CD4-positive, alpha-beta memory T cell (primary cell): ENCODE results near the gene NEU2. TPM values are rescaled to one million over a fixed set of nuclear protein-coding genes. Genes with fewer than 3 reads are reported as not detected.

ENCODE experiments used
- CTCF ChIA-PET: fragments of 350-600 bp; sonication (Branson Sonifier 250); formaldehyde crosslinking; loops from one replicate; lab custom pipeline; 2021; ENCODE audit warnings: inconsistent platforms; ENCODE audit not compliant: partially characterized antibody; lab: Charles Lee
- POLR2A ChIA-PET: fragments of 350-600 bp; sonication (Branson Sonifier 250); formaldehyde crosslinking; loops from one replicate; lab custom pipeline; 2021; ENCODE audit not compliant: partially characterized antibody; lab: Charles Lee
- DNase-seq, 5 donors: peaks; one replicate each; pipeline versions ENCODE4 v3.0.0 to v3.0.0-alpha.2; 2020 to 2022; ENCODE audit warnings: mixed read lengths in 1 of 5
- H3K27ac ChIP-seq: one replicate; pipeline ENCODE4 v1.7.0; 2013; ENCODE audit warnings: low read depth, low read length
- H3K27me3 ChIP-seq: 2 replicates; pipeline ENCODE4 v1.7.0; 2013; ENCODE audit warnings: mild to moderate bottlenecking, low read length, moderate library complexity; ENCODE audit not compliant: insufficient read depth
- H3K36me3 ChIP-seq: 2 replicates; pipeline ENCODE4 v1.7.0; 2013; ENCODE audit warnings: mild to moderate bottlenecking, low read length, moderate library complexity; ENCODE audit not compliant: insufficient read depth
- H3K4me1 ChIP-seq: 2 replicates; pipeline ENCODE4 v1.7.0; 2013; ENCODE audit warnings: mild to moderate bottlenecking, low read length, moderate library complexity; ENCODE audit not compliant: insufficient read depth
- H3K4me3 ChIP-seq, 2 donors: one replicate each; pipeline ENCODE4 v1.7.0; 2013; ENCODE audit warnings: low read length in 2 of 2, mild to moderate bottlenecking in 1 of 2
- H3K9me3 ChIP-seq, 2 donors: one replicate each; pipeline ENCODE4 v1.7.0; 2013; ENCODE audit warnings: low read length in 2 of 2, control low read depth in 1 of 2; ENCODE audit not compliant: control insufficient read depth in 1 of 2
- H3K27ac Mint-ChIP-seq, 7 donors: one replicate each; pipeline ENCODE4 v1.8.0; 2020 to 2021; ENCODE audit warnings: mixed read lengths in 7 of 7, mild to moderate bottlenecking in 6 of 7, inconsistent platforms in 3 of 7, moderate library complexity in 3 of 7
- H3K27me3 Mint-ChIP-seq, 2 donors: one replicate each; pipeline ENCODE4 v1.8.0; 2020 to 2021; ENCODE audit warnings: mixed read lengths in 2 of 2
- H3K36me3 Mint-ChIP-seq, 2 donors: one replicate each; pipeline ENCODE4 v1.8.0; 2020 to 2021; ENCODE audit warnings: mixed read lengths in 2 of 2, inconsistent platforms in 1 of 2, mild to moderate bottlenecking in 1 of 2
- H3K4me1 Mint-ChIP-seq, 4 donors: one replicate each; pipeline ENCODE4 v1.8.0; 2020 to 2021; ENCODE audit warnings: mixed read lengths in 4 of 4, mild to moderate bottlenecking in 1 of 4
- H3K4me3 Mint-ChIP-seq, 8 donors: one replicate each; pipeline ENCODE4 v1.8.0; 2020 to 2021; ENCODE audit warnings: mixed read lengths in 8 of 8, mild to moderate bottlenecking in 7 of 8, moderate library complexity in 6 of 8, inconsistent platforms in 3 of 8
- H3K9me3 Mint-ChIP-seq, 8 donors: one replicate each; pipeline ENCODE4 v1.8.0; 2020 to 2021; ENCODE audit warnings: mixed read lengths in 8 of 8, mild to moderate bottlenecking in 5 of 8, inconsistent platforms in 3 of 8, moderate library complexity in 1 of 8
- intact Hi-C: fragments of 100-400 bp; cut with micrococcal nuclease; formaldehyde crosslinking; loops from one replicate; pipeline ENCODE4 v1.15.1; 2023
- polyA plus RNA-seq, 2 donors: library from polyadenylated mRNA; unstranded; fragments of 300-500 nt; fragmentation: Illumina TruSeq; gene quantifications; one replicate each; pipeline ENCODE4 v1.2.3, GENCODE V29; 2021
- total RNA-seq, 2 experiments: library from RNA; stranded (reverse); gene quantifications; one replicate each; pipeline ENCODE4 v1.2.3, GENCODE V29; 2021

Gene NEU2
- total and polyA plus RNA-seq, 4 experiments from 2014 or later = not detected

DNA sequence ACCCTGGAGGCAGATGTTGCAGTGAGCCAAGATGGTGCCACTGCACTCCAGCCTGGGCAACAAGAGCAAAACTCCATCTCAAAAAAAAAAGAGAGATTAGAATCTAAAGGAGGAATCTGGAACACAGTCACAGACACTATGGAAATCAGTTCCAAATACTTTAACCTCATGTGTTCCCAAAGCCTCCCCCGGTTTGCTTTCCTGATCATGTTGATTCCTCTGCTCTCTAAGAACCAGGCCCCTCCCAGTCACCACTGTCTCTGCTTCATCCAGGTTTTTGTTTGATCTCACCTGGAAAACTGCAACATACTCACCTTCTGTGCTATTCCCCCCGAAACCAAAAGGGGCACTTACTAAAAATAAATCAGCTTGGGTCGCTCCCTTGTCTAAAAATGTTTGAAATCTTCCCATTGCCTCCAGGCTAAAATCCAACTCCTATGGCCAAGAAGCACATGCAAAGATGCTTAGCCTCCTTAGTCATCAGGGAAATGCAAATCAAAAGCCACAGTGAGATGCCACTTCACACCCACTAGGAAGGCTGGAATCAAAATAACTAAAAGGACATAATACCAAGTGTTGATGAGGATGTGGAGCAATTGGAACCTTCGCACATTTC is 6.2 kb upstream of the NEU2 start:
- Mint-ChIP-seq H3K4me1 (no peaks in the 10 kb centered on the region), H3K4me3 (no peak overlapping the region), H3K36me3 (no peaks in the 10 kb centered on the region), H3K27ac (no peak overlapping the region), H3K9me3 (no peaks in the 10 kb centered on the region), H3K27me3 (no peaks in the 10 kb centered on the region)
- H3K4me1 ChIP-seq = no peaks in the 10 kb centered on the region
- intact Hi-C loops = no loop called here
- no peak for DNase-seq
- no peak overlapping the region for H3K4me3 ChIP-seq
- H3K36me3 ChIP-seq = no peaks in the 10 kb centered on the region
- no peaks in the 10 kb centered on the region for H3K27me3 ChIP-seq
- H3K9me3 ChIP-seq = no peaks in the 10 kb centered on the region
- CTCF ChIA-PET = no interaction called here
- H3K27ac ChIP-seq = no peak overlapping the region
- POLR2A ChIA-PET = no interaction called here

DNA sequence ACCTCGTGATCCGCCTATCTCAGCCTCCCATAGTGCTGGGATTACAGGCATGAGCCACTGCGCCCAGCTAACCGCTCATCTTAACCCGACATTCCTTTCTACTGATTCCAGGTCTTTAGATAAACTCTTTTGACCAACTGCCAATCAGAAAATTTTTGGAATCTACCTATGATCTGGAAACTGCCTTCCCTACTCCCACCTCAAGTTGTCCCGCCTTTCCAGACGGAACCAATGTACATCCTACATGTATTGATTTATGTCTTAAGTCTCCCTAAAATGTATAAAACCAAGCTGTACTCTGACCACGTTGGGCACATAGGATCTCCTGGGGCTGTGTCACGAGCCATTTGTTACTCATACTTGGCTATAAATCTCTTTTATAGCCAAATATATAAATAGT is 3.2 kb upstream of the NEU2 start:
- H3K4me3 ChIP-seq = no peak overlapping the region
- no peak for DNase-seq
- no peaks in the 10 kb centered on the region for H3K9me3 ChIP-seq
- no peaks in the 10 kb centered on the region for H3K27me3 Mint-ChIP-seq
- no peak overlapping the region for H3K27ac ChIP-seq
- H3K27ac Mint-ChIP-seq = peak overlapping the region in 1 of 7 donors; percentile 20
- H3K4me3 Mint-ChIP-seq = no peak overlapping the region
- no peaks in the 10 kb centered on the region for H3K9me3 Mint-ChIP-seq
- H3K4me1 Mint-ChIP-seq = no peaks in the 10 kb centered on the region
- ChIA-PET POLR2A (interaction anchor here (1.4 kb wide), 1 partner anchor 31 kb away, joined by 4 read pairs; the partner anchor contains the start of gene INPP5D), CTCF (interaction anchor here (0.6 to 4.5 kb wide), 9 partner anchors 19 to 286 kb away, joined by 3 to 29 read pairs (median 4); partner anchors contain the start of gene INPP5D)
- no peaks in the 10 kb centered on the region for H3K4me1 ChIP-seq
- H3K36me3 ChIP-seq = no peaks in the 10 kb centered on the region
- intact Hi-C loops = no loop called here
- no peaks in the 10 kb centered on the region for H3K27me3 ChIP-seq
- no peaks in the 10 kb centered on the region for H3K36me3 Mint-ChIP-seq

DNA sequence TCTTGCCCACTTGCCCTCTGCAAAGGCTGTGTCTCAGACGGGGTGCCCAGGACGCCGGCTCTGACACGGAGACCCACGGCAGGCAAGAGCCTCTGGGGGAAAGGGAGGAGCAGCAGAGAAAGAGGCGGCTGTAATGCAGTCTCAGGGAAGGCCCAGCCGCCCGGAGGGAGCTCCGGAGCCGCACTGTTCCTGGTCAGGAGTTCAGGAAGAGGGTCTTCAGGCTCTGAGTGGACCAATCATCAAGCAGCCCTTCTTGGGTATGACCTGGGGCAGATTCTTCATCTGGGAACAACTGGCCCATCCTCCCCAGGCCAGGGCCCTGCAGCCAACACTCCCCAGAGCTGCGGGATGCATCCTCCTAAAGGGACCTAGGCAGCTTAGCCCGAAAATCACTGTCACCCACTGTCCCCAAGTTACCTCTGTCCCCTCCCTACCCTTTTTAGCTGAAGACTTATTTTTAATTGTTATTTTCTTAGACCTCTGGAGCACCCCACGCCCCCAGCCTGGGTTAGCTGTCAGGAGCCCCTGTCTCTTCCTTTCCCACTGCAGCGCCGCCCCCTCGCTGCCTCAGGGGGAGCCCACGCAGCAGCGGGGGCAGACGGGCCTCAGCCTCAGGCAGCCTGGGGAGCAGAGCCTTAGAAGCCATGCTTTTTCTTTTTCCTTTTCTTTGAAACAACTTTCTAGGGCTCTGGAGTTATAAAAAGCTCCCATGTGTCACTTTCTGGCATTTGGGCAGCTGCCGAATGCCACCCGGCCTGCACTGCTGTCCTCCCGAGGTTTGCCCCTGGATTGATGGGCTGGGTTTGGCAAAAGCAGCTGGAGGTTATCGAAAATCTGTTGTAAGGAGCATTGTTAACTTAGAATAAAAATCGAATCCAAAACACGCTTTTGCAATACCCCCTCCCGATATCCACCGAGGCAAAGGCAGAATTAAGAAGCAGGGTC is 644 bp upstream of the NEU2 start:
- Mint-ChIP-seq H3K9me3 (no peaks in the 10 kb centered on the region), H3K4me1 (no peaks in the 10 kb centered on the region), H3K27ac (no peak overlapping the region), H3K4me3 (no peak overlapping the region), H3K27me3 (no peaks in the 10 kb centered on the region), H3K36me3 (no peaks in the 10 kb centered on the region)
- Histone ChIP-seq H3K4me1 (no peaks in the 10 kb centered on the region), H3K9me3 (no peaks in the 10 kb centered on the region), H3K36me3 (no peaks in the 10 kb centered on the region), H3K27me3 (no peaks in the 10 kb centered on the region), H3K27ac (no peak overlapping the region), H3K4me3 (no peak overlapping the region)
- ChIA-PET POLR2A (no interaction called here), CTCF (interaction anchor here (4.5 kb wide), 1 partner anchor 21 kb away, joined by 29 read pairs; no protein-coding TSS in a partner anchor)
- DNase-seq = no peak
- intact Hi-C loops = no loop called here

DNA sequence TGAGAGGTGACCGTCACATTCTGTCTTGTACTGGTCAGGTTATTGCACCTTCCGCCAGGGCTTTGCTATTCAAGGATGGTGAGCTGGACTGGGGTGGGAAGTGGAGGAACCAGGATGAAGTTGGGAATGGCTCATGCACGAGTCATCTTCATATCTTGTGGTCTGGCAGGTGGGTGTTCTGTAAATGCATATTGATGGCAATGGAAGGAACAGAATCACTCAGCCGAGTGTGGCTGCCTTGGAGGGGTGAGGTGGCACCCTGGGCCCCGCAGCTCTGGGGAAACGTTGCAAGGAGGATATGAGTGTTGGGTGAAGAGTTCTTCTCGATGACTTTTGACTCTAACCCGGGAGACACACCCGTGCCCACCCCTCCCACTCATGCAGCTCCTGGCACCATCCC is 1.2 kb downstream of the NEU2 start:
- Mint-ChIP-seq H3K27me3 (no peaks in the 10 kb centered on the region), H3K9me3 (no peaks in the 10 kb centered on the region), H3K36me3 (no peaks in the 10 kb centered on the region), H3K27ac (no peak overlapping the region), H3K4me3 (no peak overlapping the region), H3K4me1 (no peaks in the 10 kb centered on the region)
- DNase-seq = no peak
- Histone ChIP-seq H3K4me3 (no peak overlapping the region), H3K4me1 (no peaks in the 10 kb centered on the region), H3K9me3 (no peaks in the 10 kb centered on the region), H3K27me3 (no peaks in the 10 kb centered on the region), H3K27ac (no peak overlapping the region), H3K36me3 (no peaks in the 10 kb centered on the region)
- ChIA-PET CTCF (interaction anchor here (1.4 kb wide), 1 partner anchor 20 kb away, joined by 7 read pairs; no protein-coding TSS in a partner anchor), POLR2A (no interaction called here)
- intact Hi-C loops = no loop called here

DNA sequence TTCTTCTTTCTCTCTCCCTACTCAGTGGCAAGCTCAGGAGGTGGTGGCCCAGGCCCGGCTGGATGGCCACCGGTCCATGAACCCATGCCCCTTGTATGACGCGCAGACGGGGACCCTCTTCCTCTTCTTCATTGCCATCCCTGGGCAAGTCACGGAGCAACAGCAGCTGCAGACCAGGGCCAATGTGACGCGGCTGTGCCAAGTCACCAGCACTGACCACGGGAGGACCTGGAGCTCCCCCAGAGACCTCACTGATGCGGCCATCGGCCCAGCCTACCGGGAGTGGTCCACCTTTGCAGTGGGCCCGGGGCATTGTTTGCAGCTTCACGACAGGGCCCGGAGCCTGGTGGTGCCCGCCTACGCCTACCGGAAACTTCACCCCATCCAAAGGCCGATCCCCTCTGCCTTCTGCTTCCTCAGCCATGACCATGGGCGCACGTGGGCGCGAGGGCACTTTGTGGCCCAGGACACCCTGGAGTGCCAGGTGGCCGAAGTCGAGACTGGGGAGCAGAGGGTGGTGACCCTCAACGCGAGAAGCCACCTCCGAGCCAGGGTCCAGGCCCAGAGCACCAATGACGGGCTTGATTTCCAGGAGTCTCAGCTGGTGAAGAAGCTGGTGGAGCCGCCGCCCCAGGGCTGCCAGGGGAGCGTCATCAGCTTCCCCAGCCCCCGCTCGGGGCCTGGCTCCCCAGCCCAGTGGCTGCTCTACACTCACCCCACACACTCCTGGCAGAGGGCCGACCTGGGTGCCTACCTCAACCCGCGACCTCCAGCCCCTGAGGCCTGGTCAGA is 1.8 kb downstream of the NEU2 start:
- Histone ChIP-seq H3K4me1 (no peaks in the 10 kb centered on the region), H3K27me3 (no peaks in the 10 kb centered on the region), H3K4me3 (no peak overlapping the region), H3K9me3 (no peaks in the 10 kb centered on the region), H3K36me3 (no peaks in the 10 kb centered on the region), H3K27ac (no peak overlapping the region)
- H3K36me3 Mint-ChIP-seq = no peaks in the 10 kb centered on the region
- no peaks in the 10 kb centered on the region for H3K4me1 Mint-ChIP-seq
- ChIA-PET CTCF (interaction anchor here (1.4 kb wide), 1 partner anchor 20 kb away, joined by 7 read pairs; no protein-coding TSS in a partner anchor), POLR2A (no interaction called here)
- no peak overlapping the region for H3K27ac Mint-ChIP-seq
- H3K4me3 Mint-ChIP-seq = no peak overlapping the region
- DNase-seq = no peak
- H3K9me3 Mint-ChIP-seq = no peaks in the 10 kb centered on the region
- intact Hi-C loops = no loop called here
- no peaks in the 10 kb centered on the region for H3K27me3 Mint-ChIP-seq

DNA sequence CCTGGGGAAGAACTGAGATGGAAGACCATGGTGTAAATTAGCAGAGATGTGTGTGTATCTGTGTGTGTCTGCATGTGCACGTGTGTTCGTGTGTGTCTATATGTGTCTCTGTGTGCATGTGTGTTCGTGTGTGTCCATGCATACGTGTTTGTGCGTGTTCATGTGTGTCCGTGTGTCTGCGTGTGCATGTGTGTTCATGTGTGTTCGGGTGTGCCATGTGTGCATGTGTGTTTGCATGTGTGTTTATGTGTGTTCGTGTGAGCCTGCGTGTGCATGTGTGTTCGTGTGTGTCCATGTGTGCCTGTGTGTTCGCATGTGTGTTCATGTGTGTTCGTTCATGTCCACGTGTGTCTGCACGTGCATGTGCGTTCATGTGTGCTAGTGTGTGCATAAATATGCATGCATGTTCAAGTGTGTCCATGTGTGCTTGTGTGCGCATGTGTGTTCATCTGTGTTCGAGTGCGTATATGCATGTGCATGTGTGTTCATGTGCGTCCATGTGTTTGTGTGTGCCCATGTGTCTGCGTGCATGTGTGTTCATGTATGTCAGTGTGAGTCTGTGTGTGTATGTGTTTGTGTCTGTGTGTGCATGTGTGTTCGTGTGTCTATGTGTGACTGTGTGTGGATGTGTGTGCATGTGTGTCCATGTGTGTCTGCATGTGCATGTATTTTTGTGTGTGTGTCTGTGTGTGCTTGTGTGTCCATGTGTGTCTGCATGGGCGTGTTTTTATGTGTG is 3.1 kb downstream of the NEU2 start:
- no peak overlapping the region for H3K27ac ChIP-seq
- CTCF ChIA-PET = no interaction called here
- no peaks in the 10 kb centered on the region for H3K36me3 ChIP-seq
- POLR2A ChIA-PET = no interaction called here
- no peak overlapping the region for H3K4me3 ChIP-seq
- Mint-ChIP-seq H3K4me1 (no peaks in the 10 kb centered on the region), H3K9me3 (no peaks in the 10 kb centered on the region), H3K36me3 (no peaks in the 10 kb centered on the region), H3K27me3 (no peaks in the 10 kb centered on the region), H3K4me3 (no peak overlapping the region), H3K27ac (no peak overlapping the region)
- no peaks in the 10 kb centered on the region for H3K4me1 ChIP-seq
- no peaks in the 10 kb centered on the region for H3K27me3 ChIP-seq
- H3K9me3 ChIP-seq = no peaks in the 10 kb centered on the region
- DNase-seq = no peak
- intact Hi-C loops = no loop called here
